ENCODE data around the gene CXCL11. TPM values are rescaled to one million over a fixed set of nuclear protein-coding genes. Genes with fewer than 3 reads are reported as not detected.

Gene CXCL11
- total RNA-seq, 1 donor from 2014 or later, result not detected

GRCh38 chr4:76074468-76074867, 38.6 kb upstream of the CXCL11 start, which contains the start of gene ART3:
Gene ART3, plus strand, starts transcription at chr4:76074709. Its CDS starts 1,181 bp downstream, at chr4:76075890.
- H3K27ac Mint-ChIP-seq (ENCODE audit: unreplicated experiment), result no peak within 1 kb of the TSS
- TF ChIP-seq CTCF (IDR thresholded peaks at IDR 0.05), result no peak
- no peaks in the 10 kb centered on the region for H3K9me3 Mint-ChIP-seq (ENCODE audit: low read depth)

GRCh38 chr4:76072760-76073159, 36.9 kb upstream of the CXCL11 start:
- H3K4me3 Mint-ChIP-seq (ENCODE audit: unreplicated experiment), result no peak overlapping the region
- H3K4me1 Mint-ChIP-seq (ENCODE audit: low read depth), result peaks cover 8% of the 10 kb centered on the region
- no peak for DNase-seq (ENCODE audit: low spot score)
- TF ChIP-seq CTCF (IDR thresholded peaks at IDR 0.05), result no peak
- H3K27me3 Mint-ChIP-seq (ENCODE audit: low read depth), result no peaks in the 10 kb centered on the region
- H3K27ac Mint-ChIP-seq (ENCODE audit: unreplicated experiment), result no peak overlapping the region
- no peaks in the 10 kb centered on the region for H3K9me3 Mint-ChIP-seq (ENCODE audit: low read depth)
- H3K36me3 Mint-ChIP-seq (ENCODE audit: low read depth), result no peaks in the 10 kb centered on the region

More at GRCh38 chr4:76074468-76074867, 38.6 kb upstream of the CXCL11 start, which contains the start of gene ART3:
- H3K27me3 Mint-ChIP-seq (ENCODE audit: low read depth), result no peaks in the 10 kb centered on the region
- H3K4me3 Mint-ChIP-seq (ENCODE audit: unreplicated experiment), result no peak within 1 kb of the TSS
- no peaks in the 10 kb centered on the region for H3K36me3 Mint-ChIP-seq (ENCODE audit: low read depth)
- no peak for DNase-seq (ENCODE audit: low spot score)
- H3K4me1 Mint-ChIP-seq (ENCODE audit: low read depth), result peaks cover 20% of the 10 kb centered on the region

GRCh38 chr4:76067652-76068286, 31.9 kb upstream of the CXCL11 start:
- TF ChIP-seq CTCF (IDR thresholded peaks at IDR 0.05), result peak; percentile 96
- no peaks in the 10 kb centered on the region for H3K36me3 Mint-ChIP-seq (ENCODE audit: low read depth)
- H3K27ac Mint-ChIP-seq (ENCODE audit: unreplicated experiment), result no peak overlapping the region
- H3K4me3 Mint-ChIP-seq (ENCODE audit: unreplicated experiment), result no peak overlapping the region
- no peaks in the 10 kb centered on the region for H3K9me3 Mint-ChIP-seq (ENCODE audit: low read depth)
- no peaks in the 10 kb centered on the region for H3K4me1 Mint-ChIP-seq (ENCODE audit: low read depth)
- H3K27me3 Mint-ChIP-seq (ENCODE audit: low read depth), result no peaks in the 10 kb centered on the region
- no peak for DNase-seq (ENCODE audit: low spot score)

GRCh38 chr4:76066546-76066945, 30.7 kb upstream of the CXCL11 start:
- no peak for TF ChIP-seq CTCF (IDR thresholded peaks at IDR 0.05)
- no peak for DNase-seq (ENCODE audit: low spot score)
- peaks cover 4% of the 10 kb centered on the region for H3K27me3 Mint-ChIP-seq (ENCODE audit: low read depth)
- H3K4me3 Mint-ChIP-seq (ENCODE audit: unreplicated experiment), result no peak overlapping the region
- H3K4me1 Mint-ChIP-seq (ENCODE audit: low read depth), result no peaks in the 10 kb centered on the region
- no peaks in the 10 kb centered on the region for H3K36me3 Mint-ChIP-seq (ENCODE audit: low read depth)
- H3K27ac Mint-ChIP-seq (ENCODE audit: unreplicated experiment), result no peak overlapping the region
- no peaks in the 10 kb centered on the region for H3K9me3 Mint-ChIP-seq (ENCODE audit: low read depth)

- no peak for DNase-seq (ENCODE audit: low spot score)
These were observed 26.1 kb upstream of the CXCL11 start for GRCh38 chr4:76061982-76062381.

More at GRCh38 chr4:76061982-76062381, 26.1 kb upstream of the CXCL11 start:
- no peak for TF ChIP-seq CTCF (IDR thresholded peaks at IDR 0.05)
- Mint-ChIP-seq H3K27ac (ENCODE audit: unreplicated experiment) (no peak overlapping the region), H3K36me3 (ENCODE audit: low read depth) (no peaks in the 10 kb centered on the region), H3K4me3 (ENCODE audit: unreplicated experiment) (no peak overlapping the region), H3K9me3 (ENCODE audit: low read depth) (no peaks in the 10 kb centered on the region), H3K4me1 (ENCODE audit: low read depth) (no peaks in the 10 kb centered on the region), H3K27me3 (ENCODE audit: low read depth) (peaks cover 28% of the 10 kb centered on the region)

Measured in chondrocyte (in vitro differentiated cells).